OCI-LY3 (cell line): Measurements from ENCODE around the gene MRPL12.

Experiments
- H2AFZ ChIP-seq: fragments of 200-600, 300-600 bp; shearing (Covaris generic); 2 replicates; pipeline ENCODE4 v1.6.0; 2014; ENCODE audit warnings: antibody characterized with exemption, low read depth, low read length
- H3K27ac ChIP-seq: fragments of 200-600, 300-600 bp; sonication (generic); 2 replicates; pipeline ENCODE4 v1.5.1; 2014; ENCODE audit warnings: mild to moderate bottlenecking, low read length, moderate library complexity, mixed read lengths
- H3K27me3 ChIP-seq: fragments of 200-600, 300-600 bp; sonication (generic); 2 replicates; pipeline ENCODE4 v1.6.1; 2014; ENCODE audit warnings: low read depth, low read length, mixed read lengths
- H3K36me3 ChIP-seq: fragments of 200-600, 300-600 bp; sonication (generic); replicated peaks from 2 replicates; pipeline ENCODE3; 2014; ENCODE audit warnings: low read depth, low read length, mixed read lengths
- H3K4me1 ChIP-seq: fragments of 300-600, 200-600 bp; sonication (generic); 2 replicates; pipeline ENCODE4 v1.6.1; 2014; ENCODE audit warnings: low read length, mixed read lengths
- H3K4me2 ChIP-seq: fragments of 200-600, 300-600 bp; sonication (generic); 2 replicates; pipeline ENCODE4 v1.6.1; 2014; ENCODE audit warnings: low read length, mixed read lengths
- H3K4me3 ChIP-seq: fragments of 300-600, 200-600 bp; sonication (generic); 2 replicates; pipeline ENCODE4 v1.5.1; 2014; ENCODE audit warnings: antibody characterized with exemption, mild to moderate bottlenecking, low read length, moderate library complexity
- H3K79me2 ChIP-seq: fragments of 300-600, 200-600 bp; shearing (Covaris generic); 2 replicates; pipeline ENCODE4 v1.6.1; 2014; ENCODE audit warnings: mild to moderate bottlenecking, low read length, mixed read lengths
- H3K9ac ChIP-seq: fragments of 300-600, 200-600 bp; shearing (Covaris generic); 2 replicates; pipeline ENCODE4 v1.6.0; 2014; ENCODE audit warnings: mild to moderate bottlenecking, low read length, moderate library complexity
- H3K9me3 ChIP-seq: fragments of 200-600, 300-600 bp; shearing (Covaris generic); 2 replicates; pipeline ENCODE4 v1.6.1; 2014; ENCODE audit warnings: low read length, mixed read lengths; ENCODE audit not compliant: insufficient read depth
- H4K20me1 ChIP-seq: fragments of 200-600, 300-600 bp; sonication (generic); 2 replicates; pipeline ENCODE4 v1.6.1; 2016; ENCODE audit warnings: low read length, mixed read lengths; ENCODE audit not compliant: insufficient read depth
- EZH2phosphoT487 ChIP-seq: fragments of 200-600 bp; shearing (Covaris generic); IDR thresholded peaks from 2 replicates; pipeline ENCODE4 v1.6.1; 2018; ENCODE audit warnings: antibody characterized with exemption, mixed run types, low read depth
- TF ChIP-seq, protein P1 (sequence below): fragments of 200-600, 300-600 bp; sonication (generic); IDR thresholded peaks from 2 replicates; pipeline ENCODE4 v1.5.1; 2014; ENCODE audit warnings: antibody characterized with exemption, low read length, low read depth

The MRPL12 gene

GRCh38 chr17:81667754-81668153 lies 35.4 kb upstream of the MRPL12 start:
- H2AFZ ChIP-seq, result no peak overlapping the region
- peak overlapping the region; percentile 96 for H3K4me3 ChIP-seq
- H4K20me1 ChIP-seq, result no peaks in the 10 kb centered on the region
- peaks cover 22% of the 10 kb centered on the region for H3K4me1 ChIP-seq
- peak overlapping the region; percentile 83 for H3K4me2 ChIP-seq
- no peak overlapping the region for H3K9ac ChIP-seq
- peaks cover 42% of the 10 kb centered on the region for H3K79me2 ChIP-seq
- peaks cover 45% of the 10 kb centered on the region for H3K36me3 ChIP-seq
- no peak overlapping the region for H3K27ac ChIP-seq
- no peaks in the 10 kb centered on the region for H3K9me3 ChIP-seq
- H3K27me3 ChIP-seq, result no peaks in the 10 kb centered on the region
- TF ChIP-seq, protein P1, sequence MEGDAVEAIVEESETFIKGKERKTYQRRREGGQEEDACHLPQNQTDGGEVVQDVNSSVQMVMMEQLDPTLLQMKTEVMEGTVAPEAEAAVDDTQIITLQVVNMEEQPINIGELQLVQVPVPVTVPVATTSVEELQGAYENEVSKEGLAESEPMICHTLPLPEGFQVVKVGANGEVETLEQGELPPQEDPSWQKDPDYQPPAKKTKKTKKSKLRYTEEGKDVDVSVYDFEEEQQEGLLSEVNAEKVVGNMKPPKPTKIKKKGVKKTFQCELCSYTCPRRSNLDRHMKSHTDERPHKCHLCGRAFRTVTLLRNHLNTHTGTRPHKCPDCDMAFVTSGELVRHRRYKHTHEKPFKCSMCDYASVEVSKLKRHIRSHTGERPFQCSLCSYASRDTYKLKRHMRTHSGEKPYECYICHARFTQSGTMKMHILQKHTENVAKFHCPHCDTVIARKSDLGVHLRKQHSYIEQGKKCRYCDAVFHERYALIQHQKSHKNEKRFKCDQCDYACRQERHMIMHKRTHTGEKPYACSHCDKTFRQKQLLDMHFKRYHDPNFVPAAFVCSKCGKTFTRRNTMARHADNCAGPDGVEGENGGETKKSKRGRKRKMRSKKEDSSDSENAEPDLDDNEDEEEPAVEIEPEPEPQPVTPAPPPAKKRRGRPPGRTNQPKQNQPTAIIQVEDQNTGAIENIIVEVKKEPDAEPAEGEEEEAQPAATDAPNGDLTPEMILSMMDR, result no peak
- TF ChIP-seq EZH2phosphoT487, result no peak

DNA sequence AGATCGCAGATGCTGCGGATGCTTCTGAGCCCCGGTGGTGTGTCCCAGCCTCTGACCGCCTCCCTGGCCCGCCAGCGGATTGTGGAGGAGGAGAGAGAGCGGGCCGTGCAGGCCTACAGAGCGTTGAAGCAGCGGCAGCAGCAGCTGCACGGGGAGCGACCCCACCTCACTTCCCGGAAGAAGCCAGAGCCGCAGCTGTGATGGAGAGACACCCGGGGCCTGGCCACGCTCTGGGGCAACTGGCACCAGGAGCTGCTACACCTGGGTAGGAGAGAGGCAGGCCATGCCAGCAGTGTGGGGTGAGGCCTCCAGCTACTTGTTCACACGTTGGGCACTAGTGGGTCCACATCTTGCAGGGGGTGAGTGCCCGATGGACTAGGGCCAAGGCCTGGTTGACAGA lies 30.7 kb upstream of the MRPL12 start:
- H2AFZ ChIP-seq, result no peak overlapping the region

GRCh38 chr17:81672954-81673353 lies 30.2 kb upstream of the MRPL12 start:
- peaks cover 4% of the 10 kb centered on the region for H3K4me1 ChIP-seq
- H2AFZ ChIP-seq, result no peak overlapping the region
- H3K9ac ChIP-seq, result no peak overlapping the region
- TF ChIP-seq, protein P1, result no peak
- TF ChIP-seq EZH2phosphoT487, result no peak
- H3K27ac ChIP-seq, result no peak overlapping the region
- no peaks in the 10 kb centered on the region for H3K27me3 ChIP-seq
- peaks cover 12% of the 10 kb centered on the region for H3K79me2 ChIP-seq
- H3K9me3 ChIP-seq, result no peaks in the 10 kb centered on the region
- no peak overlapping the region for H3K4me2 ChIP-seq
- no peaks in the 10 kb centered on the region for H4K20me1 ChIP-seq
- no peak overlapping the region for H3K4me3 ChIP-seq
- peaks cover 33% of the 10 kb centered on the region for H3K36me3 ChIP-seq

More for the DNA sequence above, 30.7 kb upstream of the MRPL12 start:
- H3K4me1 ChIP-seq, result peaks cover 9% of the 10 kb centered on the region
- H3K27me3 ChIP-seq, result no peaks in the 10 kb centered on the region
- no peaks in the 10 kb centered on the region for H3K9me3 ChIP-seq
- no peak overlapping the region for H3K4me2 ChIP-seq
- H3K79me2 ChIP-seq, result peaks cover 16% of the 10 kb centered on the region
- no peak overlapping the region for H3K27ac ChIP-seq
- H4K20me1 ChIP-seq, result no peaks in the 10 kb centered on the region
- no peak overlapping the region for H3K9ac ChIP-seq
- no peak overlapping the region for H3K4me3 ChIP-seq
- H3K36me3 ChIP-seq, result peaks cover 38% of the 10 kb centered on the region
- TF ChIP-seq, protein P1, result no peak
- no peak for TF ChIP-seq EZH2phosphoT487

DNA sequence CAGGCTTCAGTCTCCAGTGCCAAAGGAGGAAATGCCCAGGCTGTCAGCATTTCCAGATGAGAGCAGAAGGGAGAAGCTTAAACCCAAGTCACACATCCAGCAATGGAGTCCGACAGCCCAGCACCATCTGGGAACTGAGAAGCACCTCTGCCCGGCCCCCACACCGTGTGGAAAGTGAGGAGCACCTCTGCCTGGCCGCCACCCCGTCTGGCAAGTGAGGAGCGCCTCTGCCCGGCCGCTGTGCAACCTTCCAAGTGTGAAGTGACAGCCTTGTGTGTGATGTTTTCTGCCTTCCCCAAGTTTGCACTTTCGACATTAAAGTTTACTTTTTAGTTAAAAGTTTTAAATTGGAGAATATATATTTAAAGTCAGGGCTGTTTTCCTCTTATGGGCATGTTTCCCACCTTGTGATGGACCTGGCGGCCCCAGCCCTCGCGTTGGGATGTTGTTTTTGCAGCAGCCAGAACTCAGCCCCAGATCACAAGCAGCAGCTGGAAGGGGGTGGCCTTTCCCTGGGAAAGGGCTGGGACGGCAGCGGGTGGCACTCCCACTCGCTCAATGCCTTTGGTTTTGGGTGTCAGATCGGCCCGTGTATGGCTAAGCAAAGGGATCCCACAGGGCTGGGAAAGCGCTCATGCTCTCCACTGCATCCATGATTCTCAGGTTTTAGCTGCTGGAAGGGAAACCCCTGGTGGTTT lies 29.5 kb upstream of the MRPL12 start:
- Histone ChIP-seq H4K20me1 (no peaks in the 10 kb centered on the region), H3K79me2 (peaks cover 5% of the 10 kb centered on the region; the same call in 1 of the 2 replicates), H3K36me3 (peaks cover 29% of the 10 kb centered on the region), H3K27me3 (no peaks in the 10 kb centered on the region), H3K4me3 (no peak overlapping the region), H3K27ac (no peak overlapping the region), H3K4me2 (no peak overlapping the region), H3K9ac (no peak overlapping the region), H3K4me1 (no peaks in the 10 kb centered on the region), H3K9me3 (no peaks in the 10 kb centered on the region), H2AFZ (no peak overlapping the region)
- no peak for TF ChIP-seq EZH2phosphoT487
- TF ChIP-seq, protein P1, result no peak
